Heart left ventricle (tissue), 16 donors: ENCODE data around the gene SRF. TPM values are rescaled to one million over a fixed set of nuclear protein-coding genes. Genes with fewer than 3 reads are reported as not detected.

Experiments
- ATAC-seq, 4 donors: fragments of 200-7000 bp; cut with Tn5 transposase; one replicate each; pipeline ENCODE4 v1.9.1; 2020 to 2022; ENCODE audit warnings: moderate library complexity in 4 of 4, mild to moderate bottlenecking in 3 of 4, moderate number of reproducible peaks in 1 of 4
- DNase-seq, 5 donors: peaks; one replicate each; pipeline ENCODE4 v3.0.0-alpha.2; 2020
- H3K27ac ChIP-seq, 12 donors: fragments of 200-600 bp; sonication (generic) in 4 of 12; one replicate each; pipeline versions ENCODE4 v1.5.0 to v1.8.0; 2016 to 2022; ENCODE audit warnings: mild to moderate bottlenecking in 2 of 12
- H3K27me3 ChIP-seq, 9 donors: fragments of 200-600 bp; sonication (generic) in 2 of 9; one replicate each; pipeline versions ENCODE4 v1.5.1 to v1.8.0; 2016 to 2022; ENCODE audit warnings: mild to moderate bottlenecking in 3 of 9
- H3K36me3 ChIP-seq, 9 donors: fragments of 200-600 bp; sonication (generic) in 2 of 9; one replicate each; pipeline versions ENCODE4 v1.5.0 to v1.8.0; 2018 to 2022; ENCODE audit warnings: mild to moderate bottlenecking in 2 of 9
- H3K4me1 ChIP-seq, 12 donors: fragments of 200-600 bp; sonication (generic) in 4 of 12; one replicate each; pipeline versions ENCODE4 v1.5.0 to v1.8.0; 2016 to 2022; ENCODE audit warnings: mild to moderate bottlenecking in 3 of 12
- H3K4me3 ChIP-seq, 12 donors: fragments of 200-600 bp; sonication (generic) in 4 of 12; one replicate each; pipeline versions ENCODE4 v1.5.0 to v1.8.0; 2017 to 2022; ENCODE audit warnings: mild to moderate bottlenecking in 9 of 12, moderate library complexity in 4 of 12
- H3K9me3 ChIP-seq, 12 donors: fragments of 200-600 bp; sonication (generic) in 4 of 12; one replicate each; pipeline versions ENCODE4 v1.5.0 to v1.8.0; 2016 to 2022; ENCODE audit warnings: mild to moderate bottlenecking in 1 of 12
- POLR2A ChIP-seq, 2 donors: fragments of 450-650 bp; IDR thresholded peaks; one replicate each; pipeline ENCODE4 v1.6.1; 2017; ENCODE audit warnings: antibody characterized with exemption in 2 of 2, mild to moderate bottlenecking in 2 of 2, moderate library complexity in 2 of 2
- WGBS, 4 donors: extraction: QIAGEN DNeasy Blood & Tissue Kit in 2 of 4; methylation state at CpG; one replicate each; pipeline versions ENCODE4 v1.1.5 to v1.1.7; 2013 to 2018; 5-methylcytosine and 5-hydroxymethylcytosine counted together
- intact Hi-C, 10 donors: fragments of 100-400 bp; cut with DNase I; formaldehyde crosslinking; loops; one replicate each; pipeline versions ENCODE4 v1.11.1 to v1.14.2; 2022
- polyA plus RNA-seq, 2 donors: library from polyadenylated mRNA; stranded (reverse); fragments of 200-250 nt; gene quantifications; one replicate each; pipeline ENCODE4 v1.2.3, GENCODE V29; 2013
- total RNA-seq, 9 donors: library from RNA; depleted of rRNA in 2 of 9; stranded (reverse); fragments of >200 nt in 2 of 9; fragmentation: NEBNext Ultra II Directional in 3 of 9; extraction: Animal tissue kit (Norgen Biotek cat#: 25700) in 3 of 9; gene quantifications; one replicate each; pipeline versions ENCODE4 v1.1.0 to v1.2.4, GENCODE V29; 2016 to 2023
- TF ChIP-seq, protein P1 (sequence below), 12 donors: fragments of 200-600 bp; sonication (generic) in 4 of 12; IDR thresholded peaks; one replicate each; pipeline versions ENCODE4 v1.5.0 to v1.8.0; 2018 to 2022; ENCODE audit warnings: antibody characterized with exemption in 12 of 12, mild to moderate bottlenecking in 5 of 12
- donor health status: ischemic (EF 13 %, LVEDD 7.1; RV severe dilation, severe dysfunction).
- donor health status: healthy with polysubstance abuse.
- donor health status: DM: no; HTN: yes; CAD: no.
- donor health status: DM: no; HTN: no; CAD: no.
- donor health status: ischemic (EF 25% LVEDD 6.9; RV normal size, moderate dysfunction).
- donor health status: ischemic (EF 25% LVEDD 5.7; RV mildly dilated, moderate dysfunction).
- donor health status: healthy.
- donor health status: DM: yes; HTN: yes; CAD: no.
- donor health status: ischemic (EF 35%, LVEDD 5.7; RV mildly dilated, moderate dysfunction).
- donor health status: nonischemic (EF 11% LVEDD 7.7; RV severe dilation, severe dysfunction).
- donor health status: DM: yes; HTN: yes; CAD: no.
- donor health status: PGD.
- donor health status: ischemic (EF 29% LVEDD 5.4; RV normal size, mild dysfunction).
- donor health status: nonischemic (EF 23%, LVEDD 6.1; RV moderate dilation, normal function).

Gene SRF
- total and polyA plus RNA-seq, 11 donors, result 43.5 to 94.4 (median 73.3) TPM

DNA sequence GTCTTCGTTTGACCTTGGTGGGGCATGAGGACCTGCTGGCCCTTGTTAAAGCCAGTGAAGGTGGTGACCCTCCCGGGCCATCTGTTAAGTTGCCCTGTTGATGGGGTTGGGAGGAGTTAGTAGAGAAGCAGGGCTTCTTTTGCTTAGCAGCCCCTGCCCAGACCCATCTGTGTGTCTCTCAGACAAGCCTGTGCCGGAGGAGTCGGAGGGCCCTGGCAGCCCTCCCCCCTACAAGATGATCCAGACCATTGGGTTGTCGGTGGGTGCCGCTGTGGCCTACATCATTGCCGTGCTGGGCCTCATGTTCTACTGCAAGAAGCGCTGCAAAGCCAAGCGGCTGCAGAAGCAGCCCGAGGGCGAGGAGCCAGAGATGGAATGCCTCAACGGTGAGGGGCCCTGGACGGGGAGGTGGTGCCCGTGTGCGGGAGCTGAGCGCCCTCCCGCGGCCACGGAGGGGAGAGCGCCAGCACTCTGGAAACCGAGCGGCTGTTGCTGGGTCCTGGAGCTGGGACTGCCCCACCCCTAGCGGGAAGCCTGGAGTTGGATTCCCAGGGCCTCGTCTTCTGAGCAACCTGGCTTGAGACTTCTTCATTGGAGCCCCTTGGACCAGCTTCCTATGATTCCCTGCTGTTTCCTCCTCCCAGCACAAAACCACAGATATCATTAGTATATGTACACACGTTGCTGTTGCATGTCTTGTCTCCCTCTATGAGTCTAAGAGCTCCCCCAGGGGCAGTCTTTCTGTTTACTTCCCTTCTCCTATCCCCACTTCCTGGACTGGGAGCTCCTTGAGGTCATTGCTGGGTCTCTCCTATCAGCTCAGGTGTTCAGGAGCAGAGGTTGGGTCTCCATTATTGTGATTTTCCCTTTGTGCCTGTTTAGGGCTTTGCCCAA lies 27.6 kb upstream of the SRF start:
- DNase-seq, result peak; percentile 87 to 95 (median 90)
- no peaks in the 10 kb centered on the region for H3K9me3 ChIP-seq
- H3K27ac ChIP-seq, result peak overlapping the region in 8 of 12 donors; percentile 2 to 70 (median 34)
- TF ChIP-seq, protein P1, sequence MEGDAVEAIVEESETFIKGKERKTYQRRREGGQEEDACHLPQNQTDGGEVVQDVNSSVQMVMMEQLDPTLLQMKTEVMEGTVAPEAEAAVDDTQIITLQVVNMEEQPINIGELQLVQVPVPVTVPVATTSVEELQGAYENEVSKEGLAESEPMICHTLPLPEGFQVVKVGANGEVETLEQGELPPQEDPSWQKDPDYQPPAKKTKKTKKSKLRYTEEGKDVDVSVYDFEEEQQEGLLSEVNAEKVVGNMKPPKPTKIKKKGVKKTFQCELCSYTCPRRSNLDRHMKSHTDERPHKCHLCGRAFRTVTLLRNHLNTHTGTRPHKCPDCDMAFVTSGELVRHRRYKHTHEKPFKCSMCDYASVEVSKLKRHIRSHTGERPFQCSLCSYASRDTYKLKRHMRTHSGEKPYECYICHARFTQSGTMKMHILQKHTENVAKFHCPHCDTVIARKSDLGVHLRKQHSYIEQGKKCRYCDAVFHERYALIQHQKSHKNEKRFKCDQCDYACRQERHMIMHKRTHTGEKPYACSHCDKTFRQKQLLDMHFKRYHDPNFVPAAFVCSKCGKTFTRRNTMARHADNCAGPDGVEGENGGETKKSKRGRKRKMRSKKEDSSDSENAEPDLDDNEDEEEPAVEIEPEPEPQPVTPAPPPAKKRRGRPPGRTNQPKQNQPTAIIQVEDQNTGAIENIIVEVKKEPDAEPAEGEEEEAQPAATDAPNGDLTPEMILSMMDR (IDR thresholded peaks at IDR 0.05), result peak; percentile 86 to 98 (median 94)
- TF ChIP-seq POLR2A (IDR thresholded peaks at IDR 0.05), result no peak
- peak; percentile 84 to 97 (median 96) for ATAC-seq
- H3K36me3 ChIP-seq, result no peaks in the 10 kb centered on the region
- H3K4me3 ChIP-seq, result peak overlapping the region in 2 of 12 donors; percentile 12 to 32
- intact Hi-C loops, result loop anchor here (1.0 to 5.0 kb wide), 11 partner anchors 23 to 243 kb away; partner anchors contain the start of genes KLHDC3 (in 2 of the 10), MEA1 (in 2 of the 10) and PTK7 (in 1 of the 10)
- no peaks in the 10 kb centered on the region for H3K27me3 ChIP-seq
- WGBS, 4 donors, result 7 to 12% (median 8%) methylated on average over 23 to 25 of the region's 25 CpGs
- peaks cover 0 to 17% (median 11%) of the 10 kb centered on the region in 12 donors for H3K4me1 ChIP-seq

DNA sequence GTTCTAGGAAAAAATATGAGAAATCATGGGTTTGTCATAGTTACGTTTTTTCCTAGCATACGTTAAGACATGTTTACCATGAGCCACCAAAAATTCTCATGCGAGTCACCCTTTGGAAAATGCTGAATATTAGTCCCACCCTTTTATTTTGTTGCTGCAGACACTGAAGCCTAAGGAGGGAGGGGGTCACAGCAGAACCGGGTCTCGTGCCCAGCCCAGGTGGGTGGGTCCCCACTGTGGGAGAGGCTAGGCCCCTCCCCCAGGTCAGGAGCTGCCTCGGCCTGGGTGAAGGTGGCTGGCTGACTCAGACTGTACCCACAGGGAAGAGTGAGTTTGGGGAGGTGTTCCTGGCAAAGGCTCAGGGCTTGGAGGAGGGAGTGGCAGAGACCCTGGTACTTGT lies 26.2 kb upstream of the SRF start:
- DNase-seq, result no peak
- Histone ChIP-seq H3K4me1 (peaks cover 0 to 17% (median 11%) of the 10 kb centered on the region in 12 donors), H3K9me3 (no peaks in the 10 kb centered on the region), H3K27ac (no peak overlapping the region), H3K27me3 (no peaks in the 10 kb centered on the region), H3K36me3 (no peaks in the 10 kb centered on the region), H3K4me3 (no peak overlapping the region)
- 80 to 84% (median 82%) methylated on average over 6 of the region's 6 CpGs for whole genome bisulfite sequencing, 4 donors
- no peak for ATAC-seq
- no peak for TF ChIP-seq POLR2A (IDR thresholded peaks at IDR 0.05)
- TF ChIP-seq, protein P1 (IDR thresholded peaks at IDR 0.05), result no peak
- intact Hi-C loops, result loop anchor here in 9 of 10 donors (2.0 to 5.0 kb wide), 6 partner anchors 68 to 243 kb away; partner anchors contain the start of genes KLHDC3 (in 2 of the 9), MEA1 (in 2 of the 9) and PTK7 (in 1 of the 9)

DNA sequence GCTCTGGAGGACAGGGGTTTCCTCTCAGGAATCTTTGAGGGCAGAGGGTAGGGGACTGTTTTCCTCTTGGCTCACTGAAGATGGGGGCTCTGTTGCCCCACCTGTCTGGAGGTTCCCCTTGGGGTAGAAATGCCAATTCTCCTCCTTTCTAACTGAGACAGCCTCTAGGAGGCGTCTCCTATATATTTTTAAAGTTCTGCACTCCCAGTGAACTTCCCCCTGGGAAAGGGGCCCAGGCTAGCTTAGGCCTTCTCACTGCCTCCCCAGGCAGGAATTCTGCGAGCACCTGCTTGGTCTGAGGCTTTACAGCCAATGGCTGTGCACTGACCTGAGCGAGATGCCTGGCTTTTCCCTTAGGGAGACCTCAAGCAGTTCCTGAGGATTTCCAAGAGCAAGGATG lies 24.8 kb upstream of the SRF start:
- TF ChIP-seq, protein P1 (IDR thresholded peaks at IDR 0.05), result no peak
- TF ChIP-seq POLR2A (IDR thresholded peaks at IDR 0.05), result no peak

More for the DNA sequence above, 24.8 kb upstream of the SRF start:
- Histone ChIP-seq H3K36me3 (no peaks in the 10 kb centered on the region), H3K9me3 (no peaks in the 10 kb centered on the region), H3K27ac (no peak overlapping the region), H3K4me3 (no peak overlapping the region), H3K27me3 (no peaks in the 10 kb centered on the region), H3K4me1 (peaks cover 0 to 17% (median 11%) of the 10 kb centered on the region in 12 donors)
- DNase-seq (no peak), ATAC-seq (no peak)
- 90 to 96% (median 91%) methylated on average over 3 of the region's 3 CpGs for WGBS, 4 donors
- intact Hi-C loops, result no loop called here
